GM23338 (cell line): ENCODE measurements around the gene RNU6-8.

ENCODE experiments used
- CREB1 ChIP-seq: fragments of 250-450 bp; sonication (Bioruptor Pico); IDR thresholded peaks from 2 replicates; pipeline ENCODE4 v1.5.0; 2020; ENCODE audit warnings: low read depth, mild to moderate bottlenecking, moderate library complexity
- CTCF ChIP-seq, 2 experiments: fragments of 200-600 bp in 1 of 2; sonication (generic) in 1 of 2; conservative IDR thresholded peaks; 2 replicates each; pipeline versions ENCODE4 v1.5.1 to v1.6.1; 2016 to 2017; ENCODE audit warnings: antibody characterized with exemption in 2 of 2, low read depth in 2 of 2, mild to moderate bottlenecking in 2 of 2, moderate library complexity in 1 of 2
- ETS1 ChIP-seq: IDR thresholded peaks from 2 replicates; pipeline ENCODE4 v1.6.1; 2016; ENCODE audit warnings: antibody characterized with exemption
- EZH2 ChIP-seq: fragments of 200-600 bp; sonication (generic); IDR thresholded peaks from one replicate; pipeline ENCODE4 v1.8.0; 2017; ENCODE audit warnings: antibody characterized with exemption, mild to moderate bottlenecking, low read depth; ENCODE audit not compliant: unreplicated experiment
- EZH2phosphoT487 ChIP-seq: fragments of 200-600 bp; sonication (generic); IDR thresholded peaks from one replicate; pipeline ENCODE4 v1.8.1; 2018; ENCODE audit warnings: antibody characterized with exemption; ENCODE audit not compliant: unreplicated experiment
- JUNB ChIP-seq: IDR thresholded peaks from one replicate; pipeline ENCODE4 v1.6.1; 2016; ENCODE audit warnings: antibody characterized with exemption; ENCODE audit not compliant: unreplicated experiment
- POLR2AphosphoS5 ChIP-seq: IDR thresholded peaks from 2 replicates; pipeline ENCODE4 v1.6.1; 2016; ENCODE audit warnings: antibody characterized with exemption, low read depth
- REST ChIP-seq: IDR thresholded peaks from one replicate; pipeline ENCODE4 v1.6.1; 2018; ENCODE audit warnings: antibody characterized with exemption; ENCODE audit not compliant: unreplicated experiment
- ZNF114 ChIP-seq: fragments of 250-450 bp; sonication (Bioruptor Pico); IDR thresholded peaks from 2 replicates; pipeline ENCODE4 v1.5.0; 2020; ENCODE audit warnings: mild to moderate bottlenecking, moderate library complexity

GRCh38 chr14:32206552-32206951 is 3.5 kb upstream of the RNU6-8 start:
- TF ChIP-seq CREB1 (CRISPR knock-in tag) (no peak), POLR2AphosphoS5 (no peak), CTCF (conservative IDR thresholded peaks at IDR 0.05; ENCODE audit: low read depth in 2 of 2) (no peak), ETS1 (no peak), ZNF114 (CRISPR knock-in tag) (no peak), REST (no peak), EZH2 (no peak), JUNB (no peak), EZH2phosphoT487 (no peak)
